ENCODE measurements around the gene KRTAP6-3.

The KRTAP6-3 gene

GRCh38 chr21:30592140-30592539 is at the start of gene KRTAP6-3:
KRTAP6-3 (plus strand) TSS chr21:30592440; CDS start chr21:30592446, 6 bp downstream.
- no peak for ATAC-seq
- no peak for TF ChIP-seq ZFP3 (CRISPR knock-in tag; IDR thresholded peaks at IDR 0.05)
- no peak for TF ChIP-seq CSDC2 (CRISPR knock-in tag; IDR thresholded peaks at IDR 0.05)
- TF ChIP-seq, protein P1, sequence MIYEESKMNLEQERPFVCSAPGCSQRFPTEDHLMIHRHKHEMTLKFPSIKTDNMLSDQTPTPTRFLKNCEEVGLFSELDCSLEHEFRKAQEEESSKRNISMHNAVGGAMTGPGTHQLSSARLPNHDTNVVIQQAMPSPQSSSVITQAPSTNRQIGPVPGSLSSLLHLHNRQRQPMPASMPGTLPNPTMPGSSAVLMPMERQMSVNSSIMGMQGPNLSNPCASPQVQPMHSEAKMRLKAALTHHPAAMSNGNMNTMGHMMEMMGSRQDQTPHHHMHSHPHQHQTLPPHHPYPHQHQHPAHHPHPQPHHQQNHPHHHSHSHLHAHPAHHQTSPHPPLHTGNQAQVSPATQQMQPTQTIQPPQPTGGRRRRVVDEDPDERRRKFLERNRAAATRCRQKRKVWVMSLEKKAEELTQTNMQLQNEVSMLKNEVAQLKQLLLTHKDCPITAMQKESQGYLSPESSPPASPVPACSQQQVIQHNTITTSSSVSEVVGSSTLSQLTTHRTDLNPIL (CRISPR knock-in tag; IDR thresholded peaks at IDR 0.05; ENCODE audit: low read depth), result no peak
- TF ChIP-seq, protein P2, sequence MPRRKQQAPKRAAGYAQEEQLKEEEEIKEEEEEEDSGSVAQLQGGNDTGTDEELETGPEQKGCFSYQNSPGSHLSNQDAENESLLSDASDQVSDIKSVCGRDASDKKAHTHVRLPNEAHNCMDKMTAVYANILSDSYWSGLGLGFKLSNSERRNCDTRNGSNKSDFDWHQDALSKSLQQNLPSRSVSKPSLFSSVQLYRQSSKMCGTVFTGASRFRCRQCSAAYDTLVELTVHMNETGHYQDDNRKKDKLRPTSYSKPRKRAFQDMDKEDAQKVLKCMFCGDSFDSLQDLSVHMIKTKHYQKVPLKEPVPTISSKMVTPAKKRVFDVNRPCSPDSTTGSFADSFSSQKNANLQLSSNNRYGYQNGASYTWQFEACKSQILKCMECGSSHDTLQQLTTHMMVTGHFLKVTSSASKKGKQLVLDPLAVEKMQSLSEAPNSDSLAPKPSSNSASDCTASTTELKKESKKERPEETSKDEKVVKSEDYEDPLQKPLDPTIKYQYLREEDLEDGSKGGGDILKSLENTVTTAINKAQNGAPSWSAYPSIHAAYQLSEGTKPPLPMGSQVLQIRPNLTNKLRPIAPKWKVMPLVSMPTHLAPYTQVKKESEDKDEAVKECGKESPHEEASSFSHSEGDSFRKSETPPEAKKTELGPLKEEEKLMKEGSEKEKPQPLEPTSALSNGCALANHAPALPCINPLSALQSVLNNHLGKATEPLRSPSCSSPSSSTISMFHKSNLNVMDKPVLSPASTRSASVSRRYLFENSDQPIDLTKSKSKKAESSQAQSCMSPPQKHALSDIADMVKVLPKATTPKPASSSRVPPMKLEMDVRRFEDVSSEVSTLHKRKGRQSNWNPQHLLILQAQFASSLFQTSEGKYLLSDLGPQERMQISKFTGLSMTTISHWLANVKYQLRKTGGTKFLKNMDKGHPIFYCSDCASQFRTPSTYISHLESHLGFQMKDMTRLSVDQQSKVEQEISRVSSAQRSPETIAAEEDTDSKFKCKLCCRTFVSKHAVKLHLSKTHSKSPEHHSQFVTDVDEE (CRISPR knock-in tag; IDR thresholded peaks at IDR 0.05), result no peak
- TF ChIP-seq GLIS3 (CRISPR knock-in tag; IDR thresholded peaks at IDR 0.05), result no peak
- TF ChIP-seq PATZ1 (CRISPR knock-in tag; IDR thresholded peaks at IDR 0.05; ENCODE audit: borderline replicate concordance), result no peak
- TF ChIP-seq TCF4 (CRISPR knock-in tag; IDR thresholded peaks at IDR 0.05; ENCODE audit: borderline replicate concordance), result no peak
- TF ChIP-seq ZNF8 (CRISPR knock-in tag; IDR thresholded peaks at IDR 0.05), result no peak
- no peak for TF ChIP-seq ZNF565 (CRISPR knock-in tag; conservative IDR thresholded peaks at IDR 0.05; ENCODE audit: low read depth)
- TF ChIP-seq TOX (CRISPR knock-in tag; IDR thresholded peaks at IDR 0.05; ENCODE audit: borderline replicate concordance), result no peak
- TF ChIP-seq BACH2 (CRISPR knock-in tag; IDR thresholded peaks at IDR 0.05; ENCODE audit: borderline replicate concordance), result no peak
- no peak for TF ChIP-seq ZC3H10 (CRISPR knock-in tag; IDR thresholded peaks at IDR 0.05)
- no peak for TF ChIP-seq ZFP30 (CRISPR knock-in tag; IDR thresholded peaks at IDR 0.05)
- no peak for TF ChIP-seq ZNF70 (CRISPR knock-in tag; IDR thresholded peaks at IDR 0.05)
- no peak for TF ChIP-seq OSR1 (CRISPR knock-in tag; IDR thresholded peaks at IDR 0.05)
- TF ChIP-seq RARB (CRISPR knock-in tag; IDR thresholded peaks at IDR 0.05), result no peak
- TF ChIP-seq PPARA (CRISPR knock-in tag; IDR thresholded peaks at IDR 0.05; ENCODE audit: borderline replicate concordance), result no peak
- no peak for TF ChIP-seq CSRNP3 (CRISPR knock-in tag; IDR thresholded peaks at IDR 0.05)
- no peak for TF ChIP-seq POU6F1 (CRISPR knock-in tag; IDR thresholded peaks at IDR 0.05; ENCODE audit: borderline replicate concordance, low read depth)

GRCh38 chr21:30552782-30553181 is 39.5 kb upstream of the KRTAP6-3 start:
- no peak for ATAC-seq
- TF ChIP-seq CSRNP3 (CRISPR knock-in tag; IDR thresholded peaks at IDR 0.05) (no peak), TCF4 (CRISPR knock-in tag; IDR thresholded peaks at IDR 0.05; ENCODE audit: borderline replicate concordance) (no peak), ARNTL (CRISPR knock-in tag; IDR thresholded peaks at IDR 0.05; ENCODE audit: borderline replicate concordance, low read depth) (no peak), TOX (CRISPR knock-in tag; IDR thresholded peaks at IDR 0.05; ENCODE audit: borderline replicate concordance) (no peak), ZNF70 (CRISPR knock-in tag; IDR thresholded peaks at IDR 0.05) (no peak), ZNF565 (CRISPR knock-in tag; conservative IDR thresholded peaks at IDR 0.05; ENCODE audit: low read depth) (no peak), PATZ1 (CRISPR knock-in tag; IDR thresholded peaks at IDR 0.05; ENCODE audit: borderline replicate concordance) (no peak)
